ENCODE results near the gene ARHGEF3. TPM values are rescaled to one million over a fixed set of nuclear protein-coding genes. Genes with fewer than 3 reads are reported as not detected.

ARHGEF3 gene
- total RNA-seq, 1 donor from 2014 or later: 16.5 TPM

GRCh38 chr3:56796202-56796601, 5.5 kb downstream of the ARHGEF3 start:
- Histone ChIP-seq H3K27ac (replicated peaks) (peak overlapping the region; percentile 48), H3K4me3 (no peak overlapping the region), H3K36me3 (no peaks in the 10 kb centered on the region), H3K27me3 (ENCODE audit: low read depth) (no peaks in the 10 kb centered on the region), H3K4me1 (peaks cover 81% of the 10 kb centered on the region), H3K9me3 (replicated peaks) (no peaks in the 10 kb centered on the region)
- intact Hi-C loops (cut with micrococcal nuclease): loop anchor here (5.0 kb wide), 1 partner anchor 94 kb away; no protein-coding TSS in a partner anchor
- no peak for DNase-seq
- no peak for TF ChIP-seq CTCF (IDR thresholded peaks at IDR 0.05; ENCODE audit: borderline replicate concordance)

- Histone ChIP-seq H3K4me1 (peaks cover 81% of the 10 kb centered on the region), H3K27ac (replicated peaks) (peak overlapping the region; percentile 48), H3K27me3 (ENCODE audit: low read depth) (no peaks in the 10 kb centered on the region), H3K9me3 (replicated peaks) (no peaks in the 10 kb centered on the region), H3K4me3 (no peak overlapping the region), H3K36me3 (no peaks in the 10 kb centered on the region)
- no peak for DNase-seq
- TF ChIP-seq CTCF (IDR thresholded peaks at IDR 0.05; ENCODE audit: borderline replicate concordance): no peak
- intact Hi-C loops (cut with micrococcal nuclease): loop anchor here (5.0 kb wide), 1 partner anchor 94 kb away; no protein-coding TSS in a partner anchor
Measured at GRCh38 chr3:56795829-56796185, 5.9 kb downstream of the ARHGEF3 start.

GRCh38 chr3:56795097-56795828, 6.5 kb downstream of the ARHGEF3 start:
- Histone ChIP-seq H3K4me1 (peaks cover 81% of the 10 kb centered on the region), H3K36me3 (no peaks in the 10 kb centered on the region), H3K4me3 (no peak overlapping the region), H3K9me3 (replicated peaks) (no peaks in the 10 kb centered on the region), H3K27ac (replicated peaks) (peak overlapping the region; percentile 48), H3K27me3 (ENCODE audit: low read depth) (no peaks in the 10 kb centered on the region)
- no peak for DNase-seq
- no peak for TF ChIP-seq CTCF (IDR thresholded peaks at IDR 0.05; ENCODE audit: borderline replicate concordance)
- intact Hi-C loops (cut with micrococcal nuclease): loop anchor here (5.0 kb wide), 1 partner anchor 93 kb away; no protein-coding TSS in a partner anchor

- intact Hi-C loops (cut with micrococcal nuclease): no loop called here
Measured at GRCh38 chr3:56792193-56792592, 9.6 kb downstream of the ARHGEF3 start.

More at GRCh38 chr3:56792193-56792592, 9.6 kb downstream of the ARHGEF3 start:
- H3K4me3 ChIP-seq: no peak overlapping the region
- no peaks in the 10 kb centered on the region for H3K27me3 ChIP-seq (ENCODE audit: low read depth)
- no peak for DNase-seq
- H3K36me3 ChIP-seq: no peaks in the 10 kb centered on the region
- H3K9me3 ChIP-seq (replicated peaks): no peaks in the 10 kb centered on the region
- no peak for TF ChIP-seq CTCF (IDR thresholded peaks at IDR 0.05; ENCODE audit: borderline replicate concordance)
- H3K4me1 ChIP-seq: peaks cover 83% of the 10 kb centered on the region
- peak overlapping the region; percentile 83 for H3K27ac ChIP-seq (replicated peaks)
